SHP77 (cell line): ENCODE data around the gene PRDM12.

Source experiments
- DNase-seq, 2 experiments: peaks; one replicate each; lab custom pipeline; 2025; lab: John Stamatoyannopoulos, UW

The PRDM12 gene

GRCh38 chr9:130689937-130690700 is 25.7 kb downstream of the PRDM12 start:
- DNase-seq: peak; percentile 90 to 92

GRCh38 chr9:130692321-130692720 is 27.9 kb downstream of the PRDM12 start:
- no peak for DNase-seq

- DNase-seq: no peak
Observed at GRCh38 chr9:130693101-130693425, 28.7 kb downstream of the PRDM12 start.

- peak; percentile 98 to 99 for DNase-seq
Observed at GRCh38 chr9:130693426-130694191, 29.2 kb downstream of the PRDM12 start, which contains the start of gene EXOSC2. Gene EXOSC2, plus strand, starts transcription at chr9:130693780. Its CDS starts 12 bp downstream, at chr9:130693792.

- no peak for DNase-seq
Observed at GRCh38 chr9:130694205-130694604, 29.8 kb downstream of the PRDM12 start.

GRCh38 chr9:130696139-130696650 is 31.8 kb downstream of the PRDM12 start:
- no peak for DNase-seq

GRCh38 chr9:130696996-130697395 is 32.6 kb downstream of the PRDM12 start:
- DNase-seq: no peak

- no peak for DNase-seq
Observed at GRCh38 chr9:130698514-130698913, 34.1 kb downstream of the PRDM12 start.

- no peak for DNase-seq
Observed at GRCh38 chr9:130699047-130699446, 34.7 kb downstream of the PRDM12 start.

- DNase-seq: peak; percentile 53 to 64
Observed at GRCh38 chr9:130701059-130702022, 36.9 kb downstream of the PRDM12 start.

GRCh38 chr9:130703501-130703900 is 39.1 kb downstream of the PRDM12 start:
- DNase-seq: no peak

- DNase-seq: peak; percentile 39 to 47
Observed at GRCh38 chr9:130707225-130707976, 43.0 kb downstream of the PRDM12 start.

- no peak for DNase-seq
Observed at GRCh38 chr9:130710822-130711352, 46.5 kb downstream of the PRDM12 start.

GRCh38 chr9:130711469-130711868 is 47.1 kb downstream of the PRDM12 start:
- DNase-seq: no peak

- DNase-seq: peak; percentile 96 to 98
Observed at GRCh38 chr9:130712564-130713285, 48.3 kb downstream of the PRDM12 start.

GRCh38 chr9:130713286-130713960 is 49.0 kb downstream of the PRDM12 start:
- peak in 1 of 2 experiments; percentile 10 for DNase-seq

- DNase-seq: no peak
Observed at GRCh38 chr9:130714586-130715110, 50.3 kb downstream of the PRDM12 start.

- no peak for DNase-seq
Observed at GRCh38 chr9:130715270-130715669, 50.9 kb downstream of the PRDM12 start.

GRCh38 chr9:130718562-130718961 is 54.2 kb downstream of the PRDM12 start:
- no peak for DNase-seq
